Urothelium cell line (cell line): ENCODE results near the gene VASP.
A peak's percentile ranks its signal among the peaks of the same experiment; 100 is the strongest.
"Not testable (repeated sequence)": the region's sequence is repeated elsewhere in the genome, so short reads cannot be mapped to it uniquely, and the experiment has no call there.

ENCODE experiments used
- DNase-seq: peaks from one replicate; pipeline ENCODE4 v3.0.0; 2011; ENCODE audit warnings: low spot score, mixed read lengths
- FAIRE-seq: peaks from 2 replicates; lab custom pipeline; 2011; peaks lifted over from hg19 to GRCh38; lab: Jason Lieb, UNC

Gene VASP

DNA sequence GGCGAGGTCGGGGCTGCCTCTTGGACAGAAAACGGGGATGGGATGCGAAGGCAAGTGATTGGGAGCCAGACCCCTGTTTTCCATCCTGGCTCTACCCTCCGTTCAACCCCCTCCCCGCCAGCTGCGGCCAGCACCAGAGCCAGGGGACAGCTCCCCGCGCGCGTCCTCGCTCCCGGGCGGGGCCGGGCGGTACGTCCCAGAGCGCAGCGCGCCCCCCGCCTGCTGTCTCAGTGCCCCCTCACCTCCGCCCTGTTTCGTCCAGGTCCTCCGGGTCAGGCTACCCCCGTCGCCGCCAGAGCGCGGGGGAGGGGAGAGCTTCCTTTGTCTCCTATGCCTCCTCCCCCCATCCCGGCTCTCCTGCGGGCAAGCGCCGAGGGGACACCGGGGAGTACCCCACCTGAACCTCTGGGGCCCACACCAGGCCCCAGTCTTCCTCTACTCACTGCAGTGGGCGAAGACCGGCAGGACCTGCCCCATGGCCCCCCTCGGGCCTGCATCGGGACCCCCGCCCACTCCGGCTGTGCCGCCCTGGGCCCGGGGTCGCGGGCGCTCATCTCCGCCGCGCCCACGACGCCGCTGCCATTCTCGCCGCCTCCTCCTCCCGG lies 10.8 kb upstream of the VASP start:
- peak; percentile 89 for FAIRE-seq

DNA sequence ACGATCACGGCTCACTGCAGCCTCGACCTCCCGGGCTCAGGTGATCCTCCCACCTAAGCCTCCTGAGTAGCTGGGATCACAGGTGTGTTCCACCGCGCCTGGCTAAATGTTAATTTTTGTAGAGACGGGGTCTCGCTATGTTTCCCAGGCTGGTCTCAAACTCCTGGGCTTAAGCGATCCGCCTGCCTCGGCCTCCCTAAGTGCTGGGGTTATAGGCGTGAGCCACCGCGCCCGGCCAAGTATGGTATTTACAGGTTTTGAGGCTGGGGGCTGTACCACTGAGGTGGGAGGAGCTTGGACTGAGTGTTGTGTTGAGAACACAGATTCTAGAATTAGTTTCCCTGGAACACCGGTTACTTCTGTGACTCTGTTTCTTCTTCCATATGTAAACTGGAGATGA lies 9.5 kb upstream of the VASP start:
- DNase-seq = no peak
- FAIRE-seq = no peak

More for the DNA sequence above, 10.8 kb upstream of the VASP start:
- peak; percentile 55 for DNase-seq

DNA sequence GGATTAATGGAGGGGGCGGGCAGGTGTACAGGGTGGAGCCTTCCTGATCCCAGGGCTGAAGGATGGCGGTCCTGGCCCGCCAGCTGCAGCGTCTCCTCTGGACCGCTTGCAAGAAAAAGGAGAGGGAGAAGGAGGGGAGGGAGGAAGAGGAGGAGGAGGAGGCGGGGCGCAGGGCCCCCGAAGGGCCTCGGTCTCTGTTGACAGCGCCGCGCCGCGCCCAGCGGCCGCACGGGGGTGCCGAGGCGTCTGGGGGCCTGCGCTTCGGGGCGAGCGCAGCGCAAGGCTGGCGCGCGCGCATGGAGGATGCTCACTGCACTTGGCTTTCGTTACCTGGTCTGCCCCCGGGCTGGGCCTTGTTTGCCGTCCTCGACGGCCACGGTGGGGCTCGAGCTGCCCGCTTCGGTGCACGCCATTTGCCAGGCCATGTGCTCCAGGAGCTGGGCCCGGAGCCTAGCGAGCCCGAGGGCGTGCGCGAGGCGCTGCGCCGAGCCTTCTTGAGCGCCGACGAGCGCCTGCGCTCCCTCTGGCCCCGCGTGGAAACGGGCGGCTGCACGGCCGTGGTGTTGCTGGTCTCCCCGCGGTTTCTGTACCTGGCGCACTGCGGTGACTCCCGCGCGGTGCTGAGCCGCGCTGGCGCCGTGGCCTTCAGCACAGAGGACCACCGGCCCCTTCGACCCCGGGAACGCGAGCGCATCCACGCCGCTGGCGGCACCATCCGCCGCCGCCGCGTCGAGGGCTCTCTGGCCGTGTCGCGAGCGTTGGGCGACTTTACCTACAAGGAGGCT lies 8.7 kb upstream of the VASP start, which contains the start of gene PPM1N:
Gene PPM1N (plus strand): TSS at position 33 of the 785 bp plus-strand sequence. CDS start 30 bp downstream, at position 63.
- no peak for FAIRE-seq
- no peak for DNase-seq

DNA sequence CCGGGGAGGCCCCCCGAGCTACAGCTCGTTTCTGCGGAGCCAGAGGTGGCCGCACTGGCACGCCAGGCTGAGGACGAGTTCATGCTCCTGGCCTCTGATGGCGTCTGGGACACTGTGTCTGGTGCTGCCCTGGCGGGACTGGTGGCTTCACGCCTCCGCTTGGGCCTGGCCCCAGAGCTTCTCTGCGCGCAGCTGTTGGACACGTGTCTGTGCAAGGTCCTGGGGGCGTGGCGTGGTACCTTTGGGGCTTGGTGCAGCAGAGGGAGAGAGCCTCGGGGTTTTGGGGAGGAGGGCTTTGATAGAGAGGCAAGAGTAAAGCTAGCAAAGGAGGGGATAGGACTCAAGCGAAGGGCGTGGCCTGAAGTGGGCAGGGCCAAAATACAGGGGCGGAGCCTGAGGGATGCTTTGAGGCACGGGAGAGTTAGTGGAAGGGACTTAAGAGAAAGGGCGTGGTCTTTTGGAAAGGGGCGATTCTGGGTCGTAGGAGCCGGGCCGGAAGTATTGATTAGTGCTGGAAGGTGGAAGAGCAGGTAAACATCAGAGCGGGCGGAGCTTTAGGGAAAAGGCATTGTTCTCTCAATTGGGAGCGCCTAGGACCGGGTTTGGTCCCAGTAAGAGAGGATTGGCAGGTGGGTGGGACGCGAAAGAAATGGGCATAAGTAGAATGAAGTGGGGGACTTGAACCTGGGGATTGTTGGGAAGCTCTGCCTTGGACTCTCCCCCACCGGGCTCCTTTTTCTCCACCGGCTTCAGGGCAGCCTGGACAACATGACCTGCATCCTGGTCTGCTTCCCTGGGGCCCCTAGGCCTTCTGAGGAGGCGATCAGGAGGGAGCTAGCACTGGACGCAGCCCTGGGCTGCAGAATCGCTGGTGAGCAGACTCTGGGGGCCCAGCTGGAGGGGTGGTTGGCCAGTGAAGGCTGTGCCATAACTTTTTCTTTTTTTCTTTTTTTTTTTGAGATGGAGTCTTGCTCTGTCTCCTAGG lies 7.8 kb upstream of the VASP start:
- DNase-seq (no peak), FAIRE-seq (no peak)

DNA sequence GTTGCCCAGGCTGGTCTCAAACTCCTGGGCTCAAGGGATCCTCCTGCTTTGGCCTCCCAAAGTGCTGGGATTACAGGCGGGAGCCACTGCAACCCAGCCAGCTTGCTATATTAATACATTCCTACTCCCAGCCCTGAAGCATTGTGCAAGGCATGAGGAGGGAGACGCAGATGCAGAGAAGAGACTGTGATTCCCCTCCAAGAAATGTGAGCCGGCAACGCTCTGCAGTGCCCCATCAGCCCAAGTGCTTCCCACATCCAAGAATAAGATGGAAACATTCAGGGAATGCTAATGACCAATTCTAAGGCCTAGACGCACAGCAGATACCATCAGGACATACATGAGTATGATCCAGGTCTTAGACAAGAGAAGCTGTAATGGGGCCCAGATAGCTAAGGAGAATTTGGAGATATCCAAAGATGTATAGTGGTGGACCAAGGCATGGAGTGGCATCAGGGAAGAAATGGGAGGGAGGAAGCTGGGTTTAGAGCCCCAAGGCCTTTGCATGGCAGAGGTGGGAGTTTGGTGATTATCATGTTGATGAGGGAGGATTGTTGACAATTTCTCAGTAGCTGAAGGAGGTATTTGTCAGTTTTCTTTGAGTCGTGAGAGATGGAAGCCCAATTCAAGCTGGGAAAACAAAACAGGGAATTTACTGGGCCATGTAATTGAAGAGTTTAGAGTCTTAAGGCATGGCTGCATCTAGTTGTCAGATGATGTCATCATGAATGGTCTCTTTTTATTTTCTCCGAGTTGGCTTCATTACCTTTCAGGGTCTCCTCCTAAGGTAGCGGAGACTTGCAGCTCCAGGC lies 6.2 kb upstream of the VASP start:
- DNase-seq (no peak), FAIRE-seq (no peak)

DNA sequence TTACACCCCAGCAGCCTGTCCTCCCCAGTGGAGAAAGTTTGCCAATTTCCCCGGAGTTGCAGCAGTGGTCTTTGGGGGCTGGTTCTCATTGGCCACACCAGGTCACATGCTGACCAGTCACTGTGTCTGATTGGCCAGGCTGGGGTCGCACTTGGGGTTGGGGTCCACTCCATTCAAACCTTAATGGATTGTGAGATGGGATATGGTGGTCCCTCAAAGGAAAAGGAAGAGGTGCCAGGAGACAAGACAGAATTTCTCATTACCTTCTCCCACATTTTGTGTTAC lies 5.6 kb upstream of the VASP start:
- FAIRE-seq (no peak), DNase-seq (no peak)

DNA sequence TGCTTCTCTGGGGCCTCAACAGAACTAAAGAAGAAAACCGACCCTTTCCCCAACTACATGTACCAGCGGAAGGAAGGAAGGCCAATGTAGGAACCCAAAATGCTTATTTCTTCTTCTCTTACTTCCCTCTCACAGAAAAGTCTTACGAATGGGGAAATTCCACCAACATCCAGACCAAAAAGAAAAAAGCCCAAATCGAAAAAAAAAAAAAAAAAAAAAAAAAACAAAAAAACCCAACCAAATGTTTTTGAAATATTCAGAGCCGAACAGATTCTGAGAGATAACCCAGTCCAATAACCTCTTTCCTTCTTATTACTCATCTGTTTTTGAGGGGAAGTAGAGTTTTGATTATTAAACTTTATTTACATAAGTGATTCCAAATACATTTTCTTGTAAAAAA lies 5.2 kb upstream of the VASP start:
- DNase-seq (no peak), FAIRE-seq (no peak)

DNA sequence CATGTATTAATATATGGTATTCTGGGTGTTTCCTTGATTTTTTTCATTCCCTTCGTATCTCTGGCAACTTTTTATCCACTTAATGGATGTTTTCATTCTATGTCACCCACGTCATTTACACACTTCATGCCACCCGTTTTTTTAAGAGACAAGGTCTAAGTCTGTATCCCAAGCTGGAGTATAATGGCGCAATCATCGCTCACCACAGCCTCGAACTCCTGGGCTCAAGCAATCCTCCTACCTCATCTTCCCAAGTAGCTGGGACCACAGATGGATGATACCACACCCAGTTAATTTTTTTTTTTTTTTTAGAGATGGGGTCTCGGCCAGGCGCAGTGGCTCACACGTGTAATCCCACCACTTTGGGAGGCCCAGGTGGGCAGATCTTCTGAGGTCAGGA lies 3.4 kb upstream of the VASP start:
- FAIRE-seq = no peak
- DNase-seq = no peak

DNA sequence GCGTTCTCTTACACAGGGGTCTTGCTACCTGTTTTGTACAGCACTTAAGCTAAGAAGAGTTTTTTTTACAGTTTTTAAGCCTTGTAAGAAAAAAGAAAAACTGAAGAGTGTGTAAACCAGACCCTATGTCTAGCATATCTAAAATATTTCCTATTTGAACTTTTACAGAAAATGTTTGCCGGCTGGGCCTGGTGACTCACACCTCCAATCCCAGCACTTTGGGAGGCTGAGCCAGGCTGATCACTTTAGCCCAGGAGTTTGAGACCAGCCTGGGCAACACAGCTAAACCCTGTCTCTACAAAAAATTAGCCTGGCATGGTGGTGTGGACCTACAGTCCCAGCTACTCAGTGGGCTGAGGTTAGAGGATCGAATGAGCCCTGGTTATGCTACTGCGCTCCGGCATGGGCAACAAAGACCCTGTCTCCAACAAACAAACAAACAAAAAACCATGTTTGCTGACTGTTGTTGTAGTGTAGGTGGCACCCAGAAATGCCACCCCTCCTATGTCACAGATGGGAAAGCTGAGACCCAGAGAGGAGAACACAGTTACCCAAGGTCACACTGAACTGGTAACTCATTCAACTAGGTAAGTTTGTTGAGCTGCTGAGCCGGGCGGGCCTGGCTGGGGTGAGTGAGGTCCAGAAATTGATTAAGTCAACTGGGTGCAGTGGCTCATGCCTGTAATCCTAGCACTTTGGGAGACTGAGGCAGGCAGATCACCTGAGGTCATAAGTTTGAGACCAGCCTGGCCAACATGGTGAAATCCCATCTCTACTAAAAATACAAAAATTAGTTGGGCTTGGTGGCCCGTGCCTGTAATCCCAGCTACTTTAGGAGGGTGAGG lies 1.9 kb upstream of the VASP start:
- no peak for DNase-seq
- no peak for FAIRE-seq

DNA sequence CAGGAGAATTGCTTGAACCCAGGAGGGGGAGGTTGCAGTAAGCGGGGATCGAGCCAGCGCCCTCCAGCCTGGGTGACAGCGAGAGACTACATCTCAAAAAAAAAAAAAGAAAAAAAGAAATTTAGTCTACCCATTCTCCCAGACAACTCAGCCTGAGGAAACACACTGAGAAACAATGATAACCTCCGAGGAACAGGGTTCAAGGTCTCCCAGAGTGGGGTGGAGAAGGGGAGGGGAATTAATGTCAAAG lies 1.4 kb upstream of the VASP start:
- DNase-seq (no peak), FAIRE-seq (no peak)

DNA sequence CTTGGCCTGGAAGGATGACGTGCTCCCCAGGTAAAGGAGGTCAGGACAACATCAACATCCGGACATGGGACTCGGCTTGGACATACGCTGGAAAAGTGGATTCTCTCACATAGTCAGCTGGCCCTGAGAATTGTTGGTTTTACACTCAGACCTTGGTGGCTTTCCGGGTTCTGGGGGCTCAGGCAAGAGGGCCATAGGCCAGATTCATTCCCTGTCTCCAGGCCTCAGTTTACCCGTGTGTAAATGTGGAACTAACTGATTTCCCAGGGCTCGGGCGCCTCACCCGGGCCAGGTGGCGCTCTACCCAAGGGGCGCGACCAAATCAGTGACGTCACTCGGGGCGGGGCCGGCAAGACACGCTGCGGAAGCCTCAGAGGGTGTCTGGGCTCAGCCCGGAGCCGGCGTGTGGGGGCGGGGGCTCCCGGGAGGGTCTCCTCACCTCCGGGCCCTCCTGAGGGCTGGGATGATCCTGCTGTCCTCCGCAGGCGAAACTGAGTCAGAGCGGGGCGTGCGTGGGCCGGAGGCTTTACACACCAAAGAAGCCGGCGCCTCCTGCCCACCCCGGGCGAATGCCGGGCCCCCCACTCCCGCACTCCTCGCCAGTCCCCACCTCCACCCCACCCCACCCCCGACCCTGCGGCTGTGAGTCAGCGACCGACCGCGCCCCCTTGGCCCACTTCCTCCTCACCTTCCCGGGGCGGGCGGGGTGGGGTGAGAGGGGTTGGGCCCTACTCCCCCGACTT lies 862 bp upstream of the VASP start:
- FAIRE-seq (no peak), DNase-seq (peak; percentile 96)

DNA sequence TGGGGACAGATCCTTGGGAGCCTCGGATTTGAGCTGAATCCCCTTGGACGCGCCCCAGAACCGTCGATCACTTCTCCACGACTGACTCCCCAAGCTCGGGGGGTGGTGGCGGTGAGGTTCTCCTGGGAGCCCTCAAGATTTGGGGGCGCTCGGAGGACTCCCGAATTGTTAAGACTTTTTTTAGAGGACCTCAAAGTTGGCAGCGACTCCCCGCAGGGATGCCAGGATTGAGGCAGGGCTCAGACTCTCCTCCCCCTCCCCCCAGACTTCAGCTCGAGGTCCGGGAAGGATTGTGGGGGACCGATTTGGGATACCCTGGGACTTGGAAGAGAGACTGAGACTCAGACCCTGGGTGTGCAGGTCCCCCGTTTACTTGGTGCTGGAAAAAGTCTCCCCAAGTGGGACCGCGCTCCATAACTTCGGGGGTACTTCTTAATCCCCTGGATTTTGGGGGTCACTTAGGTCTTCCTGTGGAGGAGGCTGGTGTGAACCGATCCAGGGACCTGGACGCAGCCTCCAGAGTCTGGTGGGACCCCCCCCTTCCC lies 665 bp downstream of the VASP start:
- no peak for DNase-seq

DNA sequence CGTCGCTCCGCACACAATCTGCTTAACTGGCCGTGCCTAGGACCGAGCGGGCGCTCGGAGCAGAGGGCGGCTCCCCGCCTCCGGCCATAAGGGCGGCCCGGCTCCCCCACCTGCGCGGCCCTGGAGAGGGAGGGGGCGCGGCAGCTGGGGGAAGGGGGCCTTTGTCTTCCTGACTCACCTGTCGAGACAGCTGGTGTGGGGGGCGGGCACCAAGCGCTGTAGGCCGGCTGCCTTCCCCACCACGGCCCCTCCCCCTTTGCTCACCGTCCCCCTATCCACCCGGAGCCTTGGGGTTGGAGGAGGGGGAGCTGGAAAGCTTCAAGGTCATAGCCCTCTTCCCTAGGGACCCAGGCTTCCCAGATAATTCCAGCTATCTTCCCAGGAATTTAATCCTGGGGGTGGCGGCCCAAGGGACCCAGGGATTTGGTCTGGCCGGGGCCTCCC lies 1.2 kb downstream of the VASP start:
- FAIRE-seq = no peak
- DNase-seq = no peak

More for the DNA sequence above, 665 bp downstream of the VASP start:
- FAIRE-seq = no peak

DNA sequence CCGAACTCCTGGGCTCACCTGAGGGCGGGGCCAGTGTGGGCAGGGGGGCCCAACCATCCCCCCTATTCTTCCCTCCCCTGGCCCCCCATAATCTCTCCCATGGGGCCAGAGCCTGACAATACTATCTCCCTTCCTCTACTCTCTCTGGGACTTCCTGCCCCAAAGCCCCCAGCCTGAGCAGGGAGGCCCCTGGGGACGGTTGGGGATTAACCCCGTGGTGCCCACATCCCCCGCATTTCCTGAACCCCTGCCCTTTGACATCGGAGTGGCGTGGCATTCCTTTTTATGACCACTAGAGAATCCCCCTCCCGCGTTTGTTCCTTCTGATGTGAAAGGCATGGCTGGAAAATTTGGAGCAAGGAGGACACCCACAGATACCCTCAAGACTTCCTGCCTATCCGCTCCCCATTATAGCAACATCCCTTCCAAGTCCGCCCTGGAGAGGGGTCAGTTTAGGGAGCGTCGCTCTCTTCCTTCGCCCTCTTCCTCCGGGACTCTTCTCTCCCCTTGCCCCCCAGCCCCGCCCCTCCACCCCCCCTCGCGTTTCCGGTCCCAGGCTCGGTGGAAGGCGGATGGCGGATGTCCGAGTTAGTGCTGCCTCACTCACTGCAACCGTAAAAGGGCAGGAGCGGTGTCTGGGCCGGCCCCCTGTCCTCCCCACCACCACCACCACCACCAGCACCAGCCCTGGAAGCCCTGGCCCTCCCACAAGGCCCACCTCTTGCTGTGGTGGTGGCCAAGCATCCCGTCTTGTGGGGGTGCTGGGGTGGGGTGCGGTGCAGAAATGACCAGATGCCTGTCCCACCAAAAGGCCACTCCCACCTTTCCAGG lies 1.8 kb downstream of the VASP start:
- FAIRE-seq = no peak

DNA sequence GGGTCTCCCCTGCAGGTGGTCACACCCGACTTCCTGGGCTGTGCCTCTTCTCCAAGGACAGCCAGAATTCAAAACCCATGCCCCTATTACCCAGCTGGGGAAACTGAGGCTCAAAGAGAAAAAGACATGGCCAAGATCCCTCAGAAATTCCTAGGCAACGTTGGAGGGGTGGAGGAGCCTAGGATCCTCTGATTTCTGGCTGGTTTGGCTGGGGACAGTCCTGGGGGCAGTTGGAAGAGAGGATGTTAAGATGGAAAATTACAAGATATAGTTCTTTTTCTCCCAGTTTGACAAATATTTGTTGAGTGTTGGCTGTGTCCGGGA lies 2.4 kb downstream of the VASP start:
- FAIRE-seq = no peak

More for the DNA sequence above, 1.8 kb downstream of the VASP start:
- DNase-seq = peak; percentile 74

DNA sequence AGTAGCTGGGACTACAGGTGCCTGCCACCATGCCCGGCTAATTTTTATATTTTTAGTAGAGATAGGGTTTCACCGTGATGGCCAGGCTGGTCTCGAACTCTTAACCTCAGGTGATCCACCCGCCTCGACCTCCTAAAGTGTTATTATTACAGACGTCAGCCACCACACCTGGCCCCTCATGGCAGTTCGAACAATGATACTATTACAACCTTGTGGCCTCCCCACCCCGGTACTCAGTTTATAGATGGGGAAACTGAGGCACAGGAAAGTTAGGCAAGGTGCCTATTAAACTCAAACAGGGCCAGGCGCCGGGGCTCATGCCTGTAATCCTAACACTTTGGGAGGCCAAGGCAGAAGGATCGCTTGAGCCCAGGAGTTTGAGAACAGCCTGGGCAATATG lies 3.1 kb downstream of the VASP start:
- not testable (repeated sequence) for DNase-seq, FAIRE-seq

More for the DNA sequence above, 2.4 kb downstream of the VASP start:
- DNase-seq = no peak

DNA sequence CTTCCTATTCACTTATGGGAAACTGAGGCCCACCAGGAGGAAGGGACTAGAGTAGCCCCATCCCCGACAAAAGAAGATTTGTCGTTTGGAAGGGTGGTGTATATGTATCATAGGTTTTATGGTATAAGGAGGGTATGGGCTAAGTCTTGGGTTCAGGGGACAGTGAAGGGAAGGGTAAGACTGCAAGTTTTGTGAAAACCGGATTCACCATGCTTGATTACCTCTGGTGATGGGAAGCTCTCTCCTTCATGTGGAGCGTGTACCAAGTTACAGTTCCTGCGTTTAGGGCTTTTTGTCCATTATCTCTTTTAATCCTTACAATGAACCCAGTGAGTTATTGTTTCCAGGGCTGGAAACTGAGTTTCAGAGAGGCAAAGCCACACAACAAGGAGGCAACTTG lies 3.8 kb downstream of the VASP start:
- FAIRE-seq (no peak), DNase-seq (no peak)

DNA sequence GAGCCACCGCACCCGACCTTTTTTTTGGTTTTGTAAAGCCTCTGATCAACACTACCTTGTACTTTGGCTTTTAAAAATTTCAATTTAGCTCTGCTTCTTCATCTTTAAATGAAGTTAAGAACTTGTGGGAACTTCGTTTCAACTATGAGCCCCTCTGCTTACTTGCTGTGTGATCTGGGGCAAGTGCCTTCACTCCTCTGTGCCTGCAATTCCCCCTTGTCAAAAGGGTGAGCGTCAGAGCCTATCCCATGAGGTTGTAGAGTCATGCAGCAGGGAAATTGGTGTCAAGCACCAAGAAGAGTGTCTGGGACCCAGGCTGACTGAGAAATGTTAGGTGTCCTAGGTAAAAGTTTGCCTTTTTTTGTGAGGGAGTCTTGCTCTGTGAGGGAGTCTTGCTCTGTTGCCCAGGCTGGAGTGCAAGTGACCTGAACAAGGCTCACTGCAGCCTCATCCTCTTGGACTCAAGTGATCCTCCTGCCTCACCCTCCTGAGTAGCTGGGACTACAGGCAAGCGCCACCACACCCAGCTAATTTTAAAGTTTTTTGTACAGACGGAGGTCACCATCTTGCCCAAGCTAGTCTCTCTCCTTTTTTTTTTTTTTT lies 5.7 kb downstream of the VASP start:
- FAIRE-seq (no peak), DNase-seq (no peak)
